Thyroid gland (tissue), 4 donors: Measurements from ENCODE around the gene MYO16.

Source experiments
- POLR2A ChIP-seq, 2 donors: fragments of 450-650 bp; IDR thresholded peaks; one replicate each; pipeline ENCODE4 v1.6.1; 2017; ENCODE audit warnings: antibody characterized with exemption in 2 of 2, mild to moderate bottlenecking in 2 of 2, moderate library complexity in 1 of 2
- TF ChIP-seq, protein P1 (sequence below), 6 experiments: fragments of 200-600 bp in 3 of 6; fragments of 450-650 bp in 3 of 6; sonication (generic) in 3 of 6; IDR thresholded peaks; one replicate each; pipeline ENCODE4 v1.5.1; 2016 to 2019; ENCODE audit warnings: antibody characterized with exemption in 6 of 6, mild to moderate bottlenecking in 2 of 6, inconsistent platforms in 1 of 6, moderate library complexity in 1 of 6

GRCh38 chr13:108943842-108944241 is 314.4 kb downstream of the MYO16 start:
- TF ChIP-seq, protein P1, sequence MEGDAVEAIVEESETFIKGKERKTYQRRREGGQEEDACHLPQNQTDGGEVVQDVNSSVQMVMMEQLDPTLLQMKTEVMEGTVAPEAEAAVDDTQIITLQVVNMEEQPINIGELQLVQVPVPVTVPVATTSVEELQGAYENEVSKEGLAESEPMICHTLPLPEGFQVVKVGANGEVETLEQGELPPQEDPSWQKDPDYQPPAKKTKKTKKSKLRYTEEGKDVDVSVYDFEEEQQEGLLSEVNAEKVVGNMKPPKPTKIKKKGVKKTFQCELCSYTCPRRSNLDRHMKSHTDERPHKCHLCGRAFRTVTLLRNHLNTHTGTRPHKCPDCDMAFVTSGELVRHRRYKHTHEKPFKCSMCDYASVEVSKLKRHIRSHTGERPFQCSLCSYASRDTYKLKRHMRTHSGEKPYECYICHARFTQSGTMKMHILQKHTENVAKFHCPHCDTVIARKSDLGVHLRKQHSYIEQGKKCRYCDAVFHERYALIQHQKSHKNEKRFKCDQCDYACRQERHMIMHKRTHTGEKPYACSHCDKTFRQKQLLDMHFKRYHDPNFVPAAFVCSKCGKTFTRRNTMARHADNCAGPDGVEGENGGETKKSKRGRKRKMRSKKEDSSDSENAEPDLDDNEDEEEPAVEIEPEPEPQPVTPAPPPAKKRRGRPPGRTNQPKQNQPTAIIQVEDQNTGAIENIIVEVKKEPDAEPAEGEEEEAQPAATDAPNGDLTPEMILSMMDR (IDR thresholded peaks at IDR 0.05): no peak
- no peak for TF ChIP-seq POLR2A (IDR thresholded peaks at IDR 0.05)
